HG02798 (cell line): ENCODE measurements around the gene SLC35E2B.

Experiments used
- ATAC-seq: cut with Tn5 transposase; IDR thresholded peaks from one replicate; pipeline ENCODE4 v1.9.1; 2021; ENCODE audit warnings: mild to moderate bottlenecking; ENCODE audit not compliant: unreplicated experiment, poor library complexity

Gene SLC35E2B

DNA sequence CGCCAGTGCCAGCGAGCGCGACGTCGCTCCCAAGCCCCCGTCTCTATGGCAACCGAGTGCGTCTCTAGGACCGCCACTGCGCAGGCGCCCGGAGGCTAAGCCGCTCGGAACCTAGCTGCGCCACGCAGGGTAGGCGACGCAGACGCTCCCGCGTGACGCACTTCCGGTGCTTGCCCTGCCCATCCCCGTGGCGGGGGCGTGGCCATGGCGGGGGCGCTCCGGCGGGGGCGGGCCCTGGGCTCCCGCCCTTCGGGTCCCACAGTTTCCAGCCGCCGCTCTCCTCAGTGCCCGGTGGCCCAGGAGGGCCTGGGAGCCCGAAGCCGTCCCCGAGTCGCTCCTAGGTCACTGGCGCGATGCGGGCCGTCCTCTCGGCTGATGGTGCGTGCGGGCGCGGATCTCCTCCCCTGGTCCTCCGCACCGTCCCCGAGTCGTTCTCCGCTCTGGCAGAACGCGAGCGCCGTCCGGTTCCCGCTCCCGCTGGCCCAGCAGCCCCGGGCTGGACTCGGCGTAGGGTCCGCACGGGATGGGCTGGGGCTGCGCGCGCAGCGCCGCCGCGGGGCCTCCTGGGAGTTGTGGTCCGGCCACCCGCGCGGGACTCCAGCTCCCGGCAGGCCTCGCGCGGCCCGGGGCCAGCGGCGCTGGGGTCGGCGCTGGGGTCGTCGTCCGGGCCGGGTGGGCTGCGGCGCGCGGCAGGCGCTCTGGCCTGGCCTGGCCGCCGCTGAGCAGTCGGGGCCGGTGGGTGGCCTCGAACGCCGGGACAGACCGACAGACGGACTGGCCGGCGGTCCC lies 77.1 kb downstream of the SLC35E2B start, which contains the start of gene MIB2:
Gene MIB2, plus strand, starts transcription at position 245 of the 789 bp plus-strand sequence. CDS start 7,953 bp downstream, outside the sequence.
- peak; percentile 90 for ATAC-seq

GRCh38 chr1:1614954-1615255 lies 77.7 kb downstream of the SLC35E2B start:
- no peak for ATAC-seq

- ATAC-seq, result no peak
These were observed 78.2 kb downstream of the SLC35E2B start for GRCh38 chr1:1614204-1614953.

GRCh38 chr1:1613509-1614082 lies 79.0 kb downstream of the SLC35E2B start:
- no peak for ATAC-seq

- ATAC-seq, result no peak
These were observed 80.5 kb downstream of the SLC35E2B start for GRCh38 chr1:1612104-1612400.

DNA sequence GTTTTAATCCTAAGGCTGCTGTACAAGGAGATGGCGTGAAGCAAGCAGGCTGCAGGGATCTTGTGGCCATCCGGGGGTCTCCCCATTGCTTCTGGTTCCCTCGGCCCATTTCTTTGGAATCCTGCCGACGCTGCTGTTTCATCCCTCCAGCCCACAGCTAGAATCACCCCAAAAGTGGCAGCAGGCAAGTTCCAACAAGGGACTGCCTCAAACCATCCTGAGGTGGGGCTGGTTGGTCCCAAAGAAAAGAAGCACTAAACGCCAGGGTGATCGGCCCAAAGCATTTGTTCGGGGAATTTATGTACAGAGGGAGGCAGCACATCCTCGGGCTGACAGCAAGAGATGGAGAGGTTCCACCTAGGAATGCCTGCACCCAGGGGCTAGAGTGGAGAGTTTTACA lies 81.8 kb downstream of the SLC35E2B start:
- ATAC-seq, result no peak

GRCh38 chr1:1609822-1610485 lies 82.6 kb downstream of the SLC35E2B start:
- no peak for ATAC-seq
